Neural progenitor cell (in vitro differentiated cells): ENCODE measurements around the gene LLCFC1. TPM values are rescaled to one million over a fixed set of nuclear protein-coding genes. Genes with fewer than 3 reads are reported as not detected.

Source experiments
- DNase-seq: peaks from one replicate; pipeline ENCODE4 v3.0.0-alpha.2; 2016; ENCODE audit warnings: low spot score
- H2AFZ ChIP-seq: fragments of 200-600 bp; sonication (generic); replicated peaks from 2 replicates; pipeline ENCODE4 v1.6.1; 2016; ENCODE audit warnings: antibody characterized with exemption
- H3F3A ChIP-seq: fragments of 200-600 bp; sonication (generic); 2 replicates; pipeline ENCODE4 v1.6.1; 2016; ENCODE audit warnings: antibody characterized with exemption, low read depth
- H3K27ac ChIP-seq: fragments of 200-600 bp; sonication (generic); 2 replicates; pipeline ENCODE4 v1.5.1; 2016; ENCODE audit warnings: mild to moderate bottlenecking
- H3K27me3 ChIP-seq: fragments of 200-600 bp; sonication (generic); 2 replicates; pipeline ENCODE4 v1.6.1; 2016; ENCODE audit warnings: mild to moderate bottlenecking, moderate library complexity
- H3K36me3 ChIP-seq: fragments of 200-600 bp; sonication (generic); 2 replicates; pipeline ENCODE4 v1.5.1; 2016
- H3K4me1 ChIP-seq: fragments of 200-600 bp; sonication (generic); 2 replicates; pipeline ENCODE4 v1.6.1; 2016; ENCODE audit warnings: mixed run types
- H3K4me2 ChIP-seq: fragments of 200-600 bp; sonication (generic); 2 replicates; pipeline ENCODE4 v1.6.1; 2016
- H3K4me3 ChIP-seq: fragments of 200-600 bp; sonication (generic); 2 replicates; pipeline ENCODE4 v1.5.1; 2016
- H3K79me2 ChIP-seq: fragments of 200-600 bp; sonication (generic); 2 replicates; pipeline ENCODE4 v1.6.1; 2016; ENCODE audit warnings: low read depth
- H3K9ac ChIP-seq: fragments of 200-600 bp; sonication (generic); 2 replicates; pipeline ENCODE4 v1.6.1; 2016
- H3K9me3 ChIP-seq: fragments of 200-600 bp; sonication (generic); 2 replicates; pipeline ENCODE4 v1.5.1; 2016; ENCODE audit warnings: low read depth
- H4K20me1 ChIP-seq: fragments of 200-600 bp; sonication (generic); 2 replicates; pipeline ENCODE4 v1.6.1; 2016; ENCODE audit warnings: low read depth
- H3K27ac Mint-ChIP-seq: 3 replicates; pipeline ENCODE4 v1.8.0; 2021; ENCODE audit warnings: mixed read lengths
- H3K27me3 Mint-ChIP-seq: 2 replicates; pipeline ENCODE4 v1.8.0; 2022; ENCODE audit warnings: low read depth, mild to moderate bottlenecking, inconsistent platforms, moderate library complexity, mixed read lengths; ENCODE audit not compliant: insufficient read depth
- H3K36me3 Mint-ChIP-seq: 3 replicates; pipeline ENCODE4 v1.8.0; 2021; ENCODE audit warnings: mixed read lengths
- H3K4me1 Mint-ChIP-seq: 3 replicates; pipeline ENCODE4 v1.8.0; 2021; ENCODE audit warnings: mixed read lengths
- H3K4me3 Mint-ChIP-seq: 3 replicates; pipeline ENCODE4 v1.8.0; 2021; ENCODE audit warnings: mild to moderate bottlenecking, moderate library complexity, mixed read lengths
- H3K9me3 Mint-ChIP-seq: 3 replicates; pipeline ENCODE4 v1.8.0; 2020; ENCODE audit warnings: mixed read lengths
- CTCF ChIP-seq: fragments of 200-600 bp; sonication (generic); IDR thresholded peaks from 2 replicates; pipeline ENCODE4 v1.5.1; 2017; ENCODE audit warnings: antibody characterized with exemption, mild to moderate bottlenecking
- EZH2 ChIP-seq: fragments of 200-600 bp; sonication (generic); IDR thresholded peaks from 2 replicates; pipeline ENCODE4 v1.6.1; 2017; ENCODE audit warnings: antibody characterized with exemption, mild to moderate bottlenecking, moderate library complexity
- EZH2phosphoT487 ChIP-seq: fragments of 200-600 bp; sonication (generic); IDR thresholded peaks from 2 replicates; pipeline ENCODE4 v1.6.1; 2017; ENCODE audit warnings: antibody characterized with exemption
- total RNA-seq: library from RNA; depleted of rRNA; stranded (reverse); fragments of >200 nt; gene quantifications from 2 replicates; pipeline ENCODE4 v1.2.3, GENCODE V29; 2015; ENCODE audit warnings: low replicate concordance

The LLCFC1 gene
- total RNA-seq, 1 donor from 2014 or later = not detected

GRCh38 chr7:142964502-142965246 is 25.4 kb downstream of the LLCFC1 start:
- Mint-ChIP-seq H3K4me1 (peaks cover 17% of the 10 kb centered on the region), H3K27ac (no peak overlapping the region), H3K36me3 (no peaks in the 10 kb centered on the region), H3K27me3 (peaks cover 5% of the 10 kb centered on the region), H3K4me3 (no peak overlapping the region), H3K9me3 (no peaks in the 10 kb centered on the region)
- H2AFZ ChIP-seq = no peak overlapping the region
- H4K20me1 ChIP-seq = no peaks in the 10 kb centered on the region
- TF ChIP-seq EZH2phosphoT487 (no peak), EZH2 (no peak), CTCF (no peak)
- peaks cover 4% of the 10 kb centered on the region for H3F3A ChIP-seq
- no peak overlapping the region for H3K4me3 ChIP-seq
- no peaks in the 10 kb centered on the region for H3K9me3 ChIP-seq
- peaks cover 18% of the 10 kb centered on the region for H3K4me1 ChIP-seq
- no peaks in the 10 kb centered on the region for H3K36me3 ChIP-seq
- no peak for DNase-seq
- H3K27ac ChIP-seq = no peak overlapping the region
- H3K4me2 ChIP-seq = no peak overlapping the region
- H3K79me2 ChIP-seq = no peaks in the 10 kb centered on the region
- no peak overlapping the region for H3K9ac ChIP-seq
- no peaks in the 10 kb centered on the region for H3K27me3 ChIP-seq

- H3K79me2 ChIP-seq = no peaks in the 10 kb centered on the region
- H4K20me1 ChIP-seq = no peaks in the 10 kb centered on the region
- H3K27ac ChIP-seq = no peak overlapping the region
- H3K27ac Mint-ChIP-seq = no peak overlapping the region
- H2AFZ ChIP-seq = no peak overlapping the region
- peaks cover 6% of the 10 kb centered on the region for H3K4me1 Mint-ChIP-seq
- H3K4me3 Mint-ChIP-seq = no peak overlapping the region
- H3K9me3 ChIP-seq = no peaks in the 10 kb centered on the region
- no peak for DNase-seq
- no peak overlapping the region for H3K4me2 ChIP-seq
- peaks cover 4% of the 10 kb centered on the region for H3K4me1 ChIP-seq
- no peaks in the 10 kb centered on the region for H3K36me3 Mint-ChIP-seq
- H3K27me3 ChIP-seq = no peaks in the 10 kb centered on the region
- no peak overlapping the region for H3K9ac ChIP-seq
- no peaks in the 10 kb centered on the region for H3K36me3 ChIP-seq
- H3F3A ChIP-seq = peaks cover 2% of the 10 kb centered on the region
- peaks cover 3% of the 10 kb centered on the region for H3K27me3 Mint-ChIP-seq
- TF ChIP-seq EZH2 (no peak), CTCF (no peak), EZH2phosphoT487 (no peak)
- no peak overlapping the region for H3K4me3 ChIP-seq
- no peaks in the 10 kb centered on the region for H3K9me3 Mint-ChIP-seq
Measured at GRCh38 chr7:142968229-142968628, 28.9 kb downstream of the LLCFC1 start.

- TF ChIP-seq EZH2 = no peak
- TF ChIP-seq CTCF = no peak
- no peak for TF ChIP-seq EZH2phosphoT487
- Histone ChIP-seq H3K27me3 (no peaks in the 10 kb centered on the region), H3K9ac (no peak overlapping the region), H3K27ac (no peak overlapping the region), H3K9me3 (no peaks in the 10 kb centered on the region), H3K4me1 (no peaks in the 10 kb centered on the region), H3K4me2 (no peak overlapping the region), H3K4me3 (no peak overlapping the region), H4K20me1 (no peaks in the 10 kb centered on the region), H3K79me2 (no peaks in the 10 kb centered on the region), H2AFZ (no peak overlapping the region), H3F3A (no peaks in the 10 kb centered on the region), H3K36me3 (no peaks in the 10 kb centered on the region)
- no peak for DNase-seq
- H3K36me3 Mint-ChIP-seq = no peaks in the 10 kb centered on the region
- peaks cover 3% of the 10 kb centered on the region for H3K27me3 Mint-ChIP-seq
- H3K27ac Mint-ChIP-seq = no peak overlapping the region
- H3K4me1 Mint-ChIP-seq = no peaks in the 10 kb centered on the region
- no peak overlapping the region for H3K4me3 Mint-ChIP-seq
- H3K9me3 Mint-ChIP-seq = no peaks in the 10 kb centered on the region
Measured at GRCh38 chr7:142969183-142969582, 29.9 kb downstream of the LLCFC1 start.
